Stomach (tissue), 9 donors: ENCODE data around the gene A2M. TPM values are rescaled to one million over a fixed set of nuclear protein-coding genes. Genes with fewer than 3 reads are reported as not detected.

Source experiments
- DNase-seq, 2 donors: peaks; one replicate each; pipeline versions ENCODE4 v3.0.0 to v3.0.0-alpha.2; 2013 to 2019
- H3K27ac ChIP-seq, 5 donors: fragments of 200-600 bp in 4 of 5; sonication (generic) in 4 of 5; one replicate each; pipeline ENCODE4 v1.5.1; 2013 to 2019; ENCODE audit warnings: mild to moderate bottlenecking in 1 of 5, moderate library complexity in 1 of 5
- H3K27me3 ChIP-seq, 3 donors: fragments of 200-600 bp; sonication (generic); one replicate each; pipeline ENCODE4 v1.5.1; 2017 to 2019; ENCODE audit warnings: mixed run types in 1 of 3
- H3K36me3 ChIP-seq, 4 donors: fragments of 200-600 bp; sonication (generic); 1 replicate in 3 of 4; 2 replicates in 1 of 4; pipeline ENCODE4 v1.5.1; 2016 to 2019
- H3K4me1 ChIP-seq, 4 donors: fragments of 200-600 bp; sonication (generic); one replicate each; pipeline ENCODE4 v1.5.1; 2016 to 2019
- H3K4me3 ChIP-seq, 4 donors: fragments of 200-600 bp; sonication (generic) in 3 of 4; one replicate each; pipeline ENCODE4 v1.5.1; 2016 to 2019; ENCODE audit warnings: mild to moderate bottlenecking in 1 of 4
- H3K9me3 ChIP-seq, 4 donors: fragments of 200-600 bp; sonication (generic); one replicate each; pipeline ENCODE4 v1.5.1; 2016 to 2019
- CTCF ChIP-seq, 7 experiments: fragments of 450-650 bp in 4 of 7; fragments of 200-600 bp in 3 of 7; sonication (generic) in 3 of 7; IDR thresholded peaks; one replicate each; pipeline ENCODE4 v1.5.1; 2016 to 2019; ENCODE audit warnings: antibody characterized with exemption in 7 of 7, control low read depth in 2 of 7, mild to moderate bottlenecking in 1 of 7
- EP300 ChIP-seq: sonication (generic); formaldehyde crosslinking; IDR thresholded peaks from one replicate; pipeline ENCODE4 v1.6.1; 2017; ENCODE audit warnings: antibody characterized with exemption
- POLR2A ChIP-seq, 4 donors: fragments of 450-650 bp; IDR thresholded peaks; one replicate each; pipeline ENCODE4 v1.6.1; 2016; ENCODE audit warnings: antibody characterized with exemption in 4 of 4, control low read depth in 2 of 4, mild to moderate bottlenecking in 1 of 4, moderate library complexity in 1 of 4
- POLR2AphosphoS5 ChIP-seq, 3 donors: sonication (generic); formaldehyde crosslinking; IDR thresholded peaks; one replicate each; pipeline ENCODE4 v1.6.1; 2016; ENCODE audit warnings: antibody characterized with exemption in 3 of 3
- WGBS, 5 donors: extraction: QIAGEN DNeasy Blood & Tissue Kit in 3 of 5; methylation state at CpG; one replicate each; pipeline versions ENCODE4 v1.1.5 to v1.1.7; 2013 to 2018; 5-methylcytosine and 5-hydroxymethylcytosine counted together
- intact Hi-C: fragments of 100-400 bp; cut with DNase I; formaldehyde crosslinking; loops from one replicate; pipeline ENCODE4 v1.15.1; 2023; ENCODE audit warnings: low total_unique reads
- polyA plus RNA-seq, 3 donors: library from polyadenylated mRNA; stranded (reverse); fragments of 200-250 nt; gene quantifications; one replicate each; pipeline ENCODE4 v1.2.3, GENCODE V29; 2013
- total RNA-seq, 5 donors: library from RNA; depleted of rRNA; stranded (reverse); fragments of >200 nt; gene quantifications; one replicate each; pipeline versions ENCODE4 v1.1.0 to v1.2.3, GENCODE V29; 2014 to 2016
- donor health status: healthy with polysubstance abuse.
- donor health status: Bipolar disorder and iron deficiency.
- donor health status: healthy.

Gene A2M
- total and polyA plus RNA-seq, 8 donors = 47.4 to 445 (median 133) TPM

GRCh38 chr12:9071518-9071917 is 44.2 kb downstream of the A2M start:
- Histone ChIP-seq H3K27ac (no peak overlapping the region), H3K4me3 (no peak overlapping the region), H3K36me3 (peaks cover 5 to 95% (median 88%) of the 10 kb centered on the region in 4 donors), H3K4me1 (peaks cover 0 to 2% (median 0%) of the 10 kb centered on the region in 4 donors), H3K9me3 (no peaks in the 10 kb centered on the region), H3K27me3 (no peaks in the 10 kb centered on the region)
- no peak for TF ChIP-seq EP300
- TF ChIP-seq POLR2A (IDR thresholded peaks at IDR 0.05) = no peak
- no peak for TF ChIP-seq POLR2AphosphoS5 (IDR thresholded peaks at IDR 0.05)
- no peak for TF ChIP-seq CTCF (IDR thresholded peaks at IDR 0.05)
- DNase-seq = no peak
- intact Hi-C loops = no loop called here

GRCh38 chr12:9070351-9070750 is 45.4 kb downstream of the A2M start:
- Histone ChIP-seq H3K27ac (no peak overlapping the region), H3K36me3 (peaks cover 0 to 84% (median 79%) of the 10 kb centered on the region in 4 donors), H3K4me3 (no peak overlapping the region), H3K4me1 (peaks cover 4 to 13% (median 8%) of the 10 kb centered on the region in 4 donors), H3K9me3 (no peaks in the 10 kb centered on the region), H3K27me3 (no peaks in the 10 kb centered on the region)
- WGBS, 5 donors = 91 to 98% (median 95%) methylated on average over 5 of the region's 5 CpGs
- no peak for DNase-seq
- intact Hi-C loops = no loop called here
- TF ChIP-seq CTCF (IDR thresholded peaks at IDR 0.05) = no peak
- TF ChIP-seq POLR2A (IDR thresholded peaks at IDR 0.05) = no peak
- TF ChIP-seq POLR2AphosphoS5 (IDR thresholded peaks at IDR 0.05) = no peak

GRCh38 chr12:9068600-9068999 is 47.1 kb downstream of the A2M start:
- Histone ChIP-seq H3K4me3 (no peak overlapping the region), H3K27me3 (peaks cover 0 to 6% (median 0%) of the 10 kb centered on the region in 3 donors), H3K9me3 (no peaks in the 10 kb centered on the region), H3K36me3 (peaks cover 0 to 67% (median 62%) of the 10 kb centered on the region in 4 donors), H3K27ac (no peak overlapping the region), H3K4me1 (peaks cover 11 to 20% (median 18%) of the 10 kb centered on the region in 4 donors)
- WGBS, 5 donors = 76 to 86% (median 85%) methylated on average over 4 of the region's 4 CpGs
- no peak for DNase-seq
- intact Hi-C loops = no loop called here
- TF ChIP-seq CTCF (IDR thresholded peaks at IDR 0.05) = no peak
- no peak for TF ChIP-seq POLR2AphosphoS5 (IDR thresholded peaks at IDR 0.05)
- TF ChIP-seq POLR2A (IDR thresholded peaks at IDR 0.05) = no peak
- no peak for TF ChIP-seq EP300

- no peak for TF ChIP-seq CTCF (IDR thresholded peaks at IDR 0.05)
- no peak for TF ChIP-seq POLR2AphosphoS5 (IDR thresholded peaks at IDR 0.05)
- no peak for TF ChIP-seq POLR2A (IDR thresholded peaks at IDR 0.05)
- no peak for TF ChIP-seq EP300
- Histone ChIP-seq H3K4me1 (peaks cover 13 to 23% (median 20%) of the 10 kb centered on the region in 4 donors), H3K4me3 (no peak overlapping the region), H3K36me3 (peaks cover 0 to 62% (median 57%) of the 10 kb centered on the region in 4 donors), H3K27me3 (peaks cover 0 to 6% (median 0%) of the 10 kb centered on the region in 3 donors), H3K27ac (no peak overlapping the region), H3K9me3 (no peaks in the 10 kb centered on the region)
- DNase-seq = no peak
- intact Hi-C loops = no loop called here
- WGBS, 5 donors = 75 to 90% (median 88%) methylated on average over 1 of the region's 1 CpG
These were observed 47.6 kb downstream of the A2M start for GRCh38 chr12:9068086-9068485.
